Hematopoietic multipotent progenitor cell (in vitro differentiated cells): ENCODE results near the gene ABHD12. TPM values are rescaled to one million over a fixed set of nuclear protein-coding genes. Genes with fewer than 3 reads are reported as not detected.

Experiments used
- DNase-seq, 3 donors: peaks; one replicate each; pipeline ENCODE4 v3.0.0-alpha.2; 2011 to 2015; ENCODE audit warnings: low read depth in 2 of 3, low spot score in 2 of 3
- total RNA-seq: library from RNA; depleted of rRNA; stranded (reverse); fragments of >200 nt; gene quantifications from one replicate; pipeline ENCODE4 v1.2.3, GENCODE V29; 2012

ABHD12 gene
- total RNA-seq, 1 donor: 20.2 TPM

GRCh38 chr20:25293507-25293906 lies 97.1 kb downstream of the ABHD12 start:
- no peak for DNase-seq

GRCh38 chr20:25292176-25292891 lies 98.3 kb downstream of the ABHD12 start:
- DNase-seq: no peak

- no peak for DNase-seq
Measured at GRCh38 chr20:25291432-25292133, 99.1 kb downstream of the ABHD12 start.

GRCh38 chr20:25290646-25291431 lies 99.8 kb downstream of the ABHD12 start:
- no peak for DNase-seq

- DNase-seq: no peak
Measured at GRCh38 chr20:25289886-25290597, 100.6 kb downstream of the ABHD12 start.

GRCh38 chr20:25288291-25289181 lies 102.1 kb downstream of the ABHD12 start:
- no peak for DNase-seq

- no peak for DNase-seq
Measured at GRCh38 chr20:25287631-25288290, 102.9 kb downstream of the ABHD12 start.

GRCh38 chr20:25286917-25287316 lies 103.7 kb downstream of the ABHD12 start:
- DNase-seq: no peak

GRCh38 chr20:25285856-25286798 lies 104.5 kb downstream of the ABHD12 start:
- DNase-seq: no peak

- DNase-seq: no peak
Measured at GRCh38 chr20:25285091-25285647, 105.5 kb downstream of the ABHD12 start.

GRCh38 chr20:25284131-25284601 lies 106.5 kb downstream of the ABHD12 start:
- DNase-seq: no peak

GRCh38 chr20:25283221-25283951 lies 107.2 kb downstream of the ABHD12 start:
- no peak for DNase-seq

- no peak for DNase-seq
Measured at GRCh38 chr20:25282796-25283195, 107.8 kb downstream of the ABHD12 start.

GRCh38 chr20:25282034-25282781 lies 108.4 kb downstream of the ABHD12 start:
- DNase-seq: no peak

GRCh38 chr20:25281541-25281991 lies 109.1 kb downstream of the ABHD12 start:
- no peak for DNase-seq
